Fibroblast of mammary gland (primary cell): ENCODE results near the gene TRIM74.
A peak's percentile ranks its signal among the peaks of the same experiment; 100 is the strongest.
"Not testable (repeated sequence)": the region's sequence is repeated elsewhere in the genome, so short reads cannot be mapped to it uniquely, and the experiment has no call there.

ENCODE experiments used
- DNase-seq: peaks from one replicate; pipeline ENCODE4 v3.0.0-alpha.2; 2010; ENCODE audit warnings: low read depth
- H3K4me3 ChIP-seq: 2 replicates; pipeline ENCODE4 v1.5.1; 2011; ENCODE audit warnings: low read depth, mild to moderate bottlenecking, low read length, moderate library complexity; ENCODE audit not compliant: control insufficient read depth
- CTCF ChIP-seq: conservative IDR thresholded peaks from 2 replicates; pipeline ENCODE4 v1.5.1; 2011; ENCODE audit warnings: low read depth, low read length, inconsistent platforms; ENCODE audit not compliant: control insufficient read depth, insufficient read depth

Gene TRIM74

GRCh38 chr7:72961346-72961650, 8.0 kb downstream of the TRIM74 start:
- DNase-seq, H3K4me3 ChIP-seq: not testable (repeated sequence)

GRCh38 chr7:72960626-72961345, 8.5 kb downstream of the TRIM74 start:
- not testable (repeated sequence) for DNase-seq, H3K4me3 ChIP-seq

DNA sequence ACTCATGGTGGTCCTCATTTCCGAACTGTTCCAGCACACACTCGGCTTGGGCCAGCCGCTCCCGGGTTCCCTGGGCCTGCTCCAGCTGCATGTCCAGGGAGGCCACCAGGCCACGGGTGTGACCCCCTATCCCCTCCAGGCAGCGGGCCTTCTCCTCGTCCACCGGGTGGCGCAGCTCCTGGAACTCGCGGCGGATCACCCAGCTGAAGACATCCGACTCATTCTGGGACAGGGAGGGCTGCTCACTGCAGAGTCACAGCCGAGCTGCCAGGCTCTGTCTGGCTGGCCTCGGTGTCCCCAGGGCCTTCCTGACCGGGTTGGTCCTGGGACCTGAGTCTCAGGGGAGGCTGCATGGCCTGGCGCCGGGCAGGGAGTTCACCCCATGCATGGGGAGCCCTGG, 9.2 kb downstream of the TRIM74 start:
- DNase-seq, H3K4me3 ChIP-seq: not testable (repeated sequence)

DNA sequence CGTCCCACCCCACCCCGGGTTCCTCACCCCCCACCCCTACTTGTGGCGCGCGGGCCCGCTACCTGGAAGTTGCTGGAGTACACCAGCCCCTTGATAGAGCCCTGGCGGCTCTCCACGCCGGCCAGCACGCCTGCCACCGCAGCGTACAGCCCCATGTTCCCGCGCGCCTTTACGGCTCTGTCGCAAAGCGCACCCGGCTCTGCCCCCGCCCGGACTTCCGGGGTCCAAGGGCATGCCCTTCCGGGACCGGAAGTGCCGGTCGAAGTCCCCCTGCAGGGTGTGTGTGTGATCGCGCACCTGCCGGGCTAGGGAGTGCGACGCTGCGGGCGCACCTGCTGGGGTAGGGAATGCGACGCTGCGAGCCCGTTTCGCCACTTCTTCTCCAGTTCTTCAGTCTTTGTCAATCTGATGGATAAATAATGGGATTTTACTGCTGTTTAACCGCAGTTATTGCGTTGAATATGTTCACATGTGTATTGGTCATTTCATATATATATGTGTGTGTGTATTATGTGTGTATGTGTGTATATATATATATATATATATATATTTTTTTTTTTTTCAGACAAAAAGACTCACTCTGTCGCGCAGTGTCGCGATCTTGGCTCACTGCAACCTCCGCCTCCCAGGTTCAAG, 14.6 kb downstream of the TRIM74 start:
- H3K4me3 ChIP-seq = peak overlapping the region; percentile 27
- DNase-seq = not testable (repeated sequence)

- DNase-seq = not testable (repeated sequence)
- H3K4me3 ChIP-seq = peak overlapping the region; percentile 28
These were observed 15.2 kb downstream of the TRIM74 start for GRCh38 chr7:72953901-72954562.

DNA sequence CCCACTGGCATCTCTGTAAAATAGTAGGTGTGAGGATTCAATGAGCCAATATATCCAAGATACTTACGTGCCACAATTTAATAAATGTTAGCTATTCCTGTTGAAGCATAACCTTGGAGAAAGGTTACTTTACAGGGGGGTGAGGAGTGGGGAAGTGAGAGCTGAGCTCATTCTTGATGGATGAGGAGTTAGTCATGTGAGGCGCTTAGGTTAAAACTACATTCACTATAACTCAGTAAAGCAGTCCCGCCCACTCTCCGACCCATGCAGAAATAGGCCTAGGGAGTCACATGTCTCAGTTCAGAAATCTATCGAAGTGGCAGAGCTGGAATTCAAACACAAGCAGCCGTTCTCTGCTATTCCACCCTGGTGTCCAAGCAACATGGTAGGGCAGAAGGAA, 18.8 kb downstream of the TRIM74 start:
- DNase-seq, H3K4me3 ChIP-seq: not testable (repeated sequence)

- DNase-seq = peak; percentile 7
- H3K4me3 ChIP-seq = not testable (repeated sequence)
These were observed 19.6 kb downstream of the TRIM74 start for GRCh38 chr7:72949686-72950085.

GRCh38 chr7:72949276-72949675, 20.0 kb downstream of the TRIM74 start:
- not testable (repeated sequence) for DNase-seq, H3K4me3 ChIP-seq

DNA sequence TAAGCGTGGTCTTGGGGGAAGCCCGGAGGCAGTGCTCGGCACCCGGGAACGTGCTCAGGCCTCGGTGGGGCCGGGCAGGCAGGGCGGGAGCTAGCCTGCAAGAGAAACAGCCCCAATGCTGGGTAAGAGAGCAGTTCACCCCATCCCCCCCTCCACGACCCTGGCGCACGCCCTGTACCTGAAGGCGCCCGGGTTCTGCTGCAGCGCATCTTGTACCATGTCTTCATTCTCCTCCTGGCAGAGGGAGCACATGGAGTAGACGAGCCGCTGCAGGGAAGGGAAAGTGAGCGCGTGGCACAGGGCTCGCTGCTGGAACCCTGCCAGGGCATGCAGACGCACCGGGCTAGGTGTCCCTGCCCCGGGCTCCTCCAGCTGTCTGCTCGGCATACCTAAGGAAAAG, 20.6 kb downstream of the TRIM74 start:
- H3K4me3 ChIP-seq, DNase-seq: not testable (repeated sequence)

- TF ChIP-seq CTCF = peak; percentile 21
- not testable (repeated sequence) for H3K4me3 ChIP-seq, DNase-seq
These were observed 23.0 kb downstream of the TRIM74 start for GRCh38 chr7:72946130-72946745.

DNA sequence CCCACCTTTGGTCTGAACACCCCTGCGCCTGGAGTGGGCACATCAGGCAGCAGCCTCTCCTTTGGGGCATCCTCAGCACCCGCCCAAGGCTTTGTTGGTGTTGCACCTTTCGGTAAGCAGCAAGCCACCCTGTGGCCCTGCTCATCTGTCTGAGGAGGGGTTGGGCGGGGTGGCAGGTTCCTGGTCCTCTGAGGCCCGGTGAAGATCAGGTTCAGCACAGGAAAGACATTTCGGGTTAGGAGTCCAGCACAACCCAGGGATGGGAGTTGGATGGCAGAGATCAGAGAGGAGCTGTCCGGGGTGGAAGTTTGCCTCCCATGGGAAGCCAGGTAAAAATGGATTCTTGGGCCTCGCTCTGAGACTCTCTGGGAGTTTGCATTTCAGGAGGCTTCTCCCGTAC, 23.7 kb downstream of the TRIM74 start:
- not testable (repeated sequence) for DNase-seq, H3K4me3 ChIP-seq

GRCh38 chr7:72944937-72945336, 24.3 kb downstream of the TRIM74 start:
- not testable (repeated sequence) for H3K4me3 ChIP-seq

DNA sequence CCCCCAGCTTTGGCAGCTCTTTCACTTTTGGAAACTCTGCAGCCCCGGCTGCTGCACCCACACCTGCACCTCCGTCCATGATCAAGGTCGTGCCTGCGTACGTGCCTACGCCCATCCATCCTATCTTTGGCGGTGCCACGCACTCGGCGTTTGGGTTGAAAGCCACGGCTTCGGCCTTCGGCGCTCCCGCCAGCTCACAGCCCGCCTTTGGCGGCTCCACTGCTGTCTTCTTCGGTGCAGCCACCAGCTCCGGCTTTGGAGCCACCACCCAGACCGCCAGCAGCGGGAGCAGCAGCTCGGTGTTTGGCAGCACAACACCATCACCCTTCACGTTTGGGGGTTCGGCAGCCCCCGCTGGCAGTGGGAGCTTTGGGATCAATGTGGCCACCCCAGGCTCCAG, 26.3 kb downstream of the TRIM74 start:
- not testable (repeated sequence) for DNase-seq, H3K4me3 ChIP-seq

More at GRCh38 chr7:72944937-72945336, 24.3 kb downstream of the TRIM74 start:
- DNase-seq = not testable (repeated sequence)

- not testable (repeated sequence) for DNase-seq, H3K4me3 ChIP-seq
These were observed 27.1 kb downstream of the TRIM74 start for GRCh38 chr7:72942022-72942705.

- not testable (repeated sequence) for DNase-seq, H3K4me3 ChIP-seq
These were observed 41.0 kb downstream of the TRIM74 start for GRCh38 chr7:72928216-72928615.

DNA sequence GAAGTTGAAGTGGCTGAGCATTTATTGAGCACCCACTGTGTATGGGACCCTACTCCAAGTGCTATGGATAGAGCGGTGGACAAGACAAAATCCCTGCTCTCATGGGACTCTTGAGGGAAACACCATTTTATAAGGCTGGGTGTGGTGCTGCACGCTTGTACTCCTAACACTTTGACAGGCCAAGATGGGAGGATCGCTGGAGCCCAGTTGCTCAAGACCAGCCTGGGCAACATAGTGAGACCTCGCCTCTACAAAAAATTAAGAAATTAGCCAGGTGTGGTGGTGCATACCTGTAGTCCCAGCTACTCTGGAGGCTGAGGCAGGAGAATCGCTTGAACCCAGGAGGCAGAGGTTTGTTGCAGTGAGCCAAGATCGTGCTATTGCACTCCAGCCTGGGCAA, 41.5 kb downstream of the TRIM74 start:
- H3K4me3 ChIP-seq, DNase-seq: not testable (repeated sequence)
